DND-41 (cell line): ENCODE results near the gene NSF.
"Not testable (repeated sequence)": the region's sequence is repeated elsewhere in the genome, so short reads cannot be mapped to it uniquely, and the experiment has no call there.

Source experiments
- EZH2 ChIP-seq: IDR thresholded peaks from 3 replicates; pipeline ENCODE4 v1.6.1; 2012; ENCODE audit warnings: borderline replicate concordance, low read depth, mild to moderate bottlenecking, moderate library complexity, low read length, inconsistent platforms; ENCODE audit not compliant: severe bottlenecking
- TF ChIP-seq, protein P1 (sequence below): IDR thresholded peaks from 2 replicates; pipeline ENCODE4 v1.5.1; 2012; ENCODE audit warnings: borderline replicate concordance, low read length, moderate library complexity, mild to moderate bottlenecking; ENCODE audit not compliant: poor library complexity, severe bottlenecking; ENCODE audit errors: extremely low read depth

GRCh38 chr17:46757588-46757987, 167.1 kb downstream of the NSF start:
- TF ChIP-seq, protein P1, sequence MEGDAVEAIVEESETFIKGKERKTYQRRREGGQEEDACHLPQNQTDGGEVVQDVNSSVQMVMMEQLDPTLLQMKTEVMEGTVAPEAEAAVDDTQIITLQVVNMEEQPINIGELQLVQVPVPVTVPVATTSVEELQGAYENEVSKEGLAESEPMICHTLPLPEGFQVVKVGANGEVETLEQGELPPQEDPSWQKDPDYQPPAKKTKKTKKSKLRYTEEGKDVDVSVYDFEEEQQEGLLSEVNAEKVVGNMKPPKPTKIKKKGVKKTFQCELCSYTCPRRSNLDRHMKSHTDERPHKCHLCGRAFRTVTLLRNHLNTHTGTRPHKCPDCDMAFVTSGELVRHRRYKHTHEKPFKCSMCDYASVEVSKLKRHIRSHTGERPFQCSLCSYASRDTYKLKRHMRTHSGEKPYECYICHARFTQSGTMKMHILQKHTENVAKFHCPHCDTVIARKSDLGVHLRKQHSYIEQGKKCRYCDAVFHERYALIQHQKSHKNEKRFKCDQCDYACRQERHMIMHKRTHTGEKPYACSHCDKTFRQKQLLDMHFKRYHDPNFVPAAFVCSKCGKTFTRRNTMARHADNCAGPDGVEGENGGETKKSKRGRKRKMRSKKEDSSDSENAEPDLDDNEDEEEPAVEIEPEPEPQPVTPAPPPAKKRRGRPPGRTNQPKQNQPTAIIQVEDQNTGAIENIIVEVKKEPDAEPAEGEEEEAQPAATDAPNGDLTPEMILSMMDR: not testable (repeated sequence)
- TF ChIP-seq EZH2: not testable (repeated sequence)
